H1 (cell line): ENCODE measurements around the gene CHP2.

ENCODE experiments used
- CREB1 ChIP-seq: IDR thresholded peaks from 2 replicates; pipeline ENCODE4 v1.6.1; 2012; ENCODE audit warnings: inconsistent platforms
- EZH2 ChIP-seq: fragments of 200-600 bp; sonication (generic); IDR thresholded peaks from 2 replicates; pipeline ENCODE4 v1.7.1; 2012; ENCODE audit warnings: low read depth, mild to moderate bottlenecking, moderate library complexity, low read length, inconsistent platforms; ENCODE audit not compliant: severe bottlenecking
- KDM5A ChIP-seq: fragments of 200-600 bp; IDR thresholded peaks from 2 replicates; pipeline ENCODE4 v1.7.1; 2012; ENCODE audit warnings: mild to moderate bottlenecking, low read length, inconsistent platforms, mixed read lengths
- POLR2AphosphoS5 ChIP-seq: IDR thresholded peaks from 2 replicates; pipeline ENCODE4 v1.6.1; 2011; ENCODE audit warnings: low read depth, low read length
- SP1 ChIP-seq: IDR thresholded peaks from 2 replicates; pipeline ENCODE4 v1.6.1; 2011; ENCODE audit warnings: low read depth, low read length
- SUZ12 ChIP-seq: fragments of 200-600 bp; sonication (generic); IDR thresholded peaks from 2 replicates; pipeline ENCODE4 v1.6.1; 2012; ENCODE audit warnings: mild to moderate bottlenecking, inconsistent platforms, low read length, moderate library complexity, mixed read lengths
- TF ChIP-seq, protein P1 (sequence below), 3 experiments: IDR thresholded peaks; 1 replicate in 2 of 3; 2 replicates in 1 of 3; pipeline versions ENCODE4 v1.5.1 to v1.6.1; 2011; ENCODE audit warnings: low read length in 3 of 3, mild to moderate bottlenecking in 3 of 3, inconsistent platforms in 2 of 3, low read depth in 1 of 3, moderate library complexity in 1 of 3; ENCODE audit not compliant: insufficient read depth in 1 of 3; ENCODE audit errors: control extremely low read depth in 1 of 3
- TF ChIP-seq, protein P2 (sequence below): IDR thresholded peaks from 2 replicates; pipeline ENCODE4 v1.6.1; 2011; ENCODE audit warnings: low read length, improper control_type of control experiment

DNA sequence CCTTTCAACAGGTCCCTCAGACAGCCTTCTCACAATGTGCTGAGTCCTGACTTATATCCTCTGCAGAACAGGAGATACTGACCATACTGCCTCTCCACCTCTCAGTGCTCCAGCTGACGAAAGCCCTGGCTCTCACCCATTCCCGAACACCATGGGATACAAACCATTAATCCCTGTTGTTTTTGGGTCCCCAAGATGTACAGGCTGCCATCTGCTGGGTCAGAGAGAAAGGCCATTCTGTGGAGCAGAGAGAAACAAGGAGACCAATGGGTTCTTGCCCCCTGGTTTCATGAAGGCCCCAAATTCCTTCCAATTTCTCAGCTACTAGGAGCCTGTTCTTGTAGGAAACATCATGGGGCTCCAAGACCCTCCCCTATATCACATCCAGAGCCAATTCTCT is 44.8 kb upstream of the CHP2 start:
- no peak for TF ChIP-seq POLR2AphosphoS5
- no peak for TF ChIP-seq EZH2
- no peak for TF ChIP-seq SUZ12
- no peak for TF ChIP-seq SP1
- TF ChIP-seq CREB1, result no peak
- TF ChIP-seq, protein P1, sequence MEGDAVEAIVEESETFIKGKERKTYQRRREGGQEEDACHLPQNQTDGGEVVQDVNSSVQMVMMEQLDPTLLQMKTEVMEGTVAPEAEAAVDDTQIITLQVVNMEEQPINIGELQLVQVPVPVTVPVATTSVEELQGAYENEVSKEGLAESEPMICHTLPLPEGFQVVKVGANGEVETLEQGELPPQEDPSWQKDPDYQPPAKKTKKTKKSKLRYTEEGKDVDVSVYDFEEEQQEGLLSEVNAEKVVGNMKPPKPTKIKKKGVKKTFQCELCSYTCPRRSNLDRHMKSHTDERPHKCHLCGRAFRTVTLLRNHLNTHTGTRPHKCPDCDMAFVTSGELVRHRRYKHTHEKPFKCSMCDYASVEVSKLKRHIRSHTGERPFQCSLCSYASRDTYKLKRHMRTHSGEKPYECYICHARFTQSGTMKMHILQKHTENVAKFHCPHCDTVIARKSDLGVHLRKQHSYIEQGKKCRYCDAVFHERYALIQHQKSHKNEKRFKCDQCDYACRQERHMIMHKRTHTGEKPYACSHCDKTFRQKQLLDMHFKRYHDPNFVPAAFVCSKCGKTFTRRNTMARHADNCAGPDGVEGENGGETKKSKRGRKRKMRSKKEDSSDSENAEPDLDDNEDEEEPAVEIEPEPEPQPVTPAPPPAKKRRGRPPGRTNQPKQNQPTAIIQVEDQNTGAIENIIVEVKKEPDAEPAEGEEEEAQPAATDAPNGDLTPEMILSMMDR (IDR thresholded peaks at IDR 0.05; ENCODE audit: control extremely low read depth in 1 of 3, insufficient read depth in 1 of 3, low read depth in 1 of 3, low read length in 3 of 3), result no peak
- TF ChIP-seq, protein P2, sequence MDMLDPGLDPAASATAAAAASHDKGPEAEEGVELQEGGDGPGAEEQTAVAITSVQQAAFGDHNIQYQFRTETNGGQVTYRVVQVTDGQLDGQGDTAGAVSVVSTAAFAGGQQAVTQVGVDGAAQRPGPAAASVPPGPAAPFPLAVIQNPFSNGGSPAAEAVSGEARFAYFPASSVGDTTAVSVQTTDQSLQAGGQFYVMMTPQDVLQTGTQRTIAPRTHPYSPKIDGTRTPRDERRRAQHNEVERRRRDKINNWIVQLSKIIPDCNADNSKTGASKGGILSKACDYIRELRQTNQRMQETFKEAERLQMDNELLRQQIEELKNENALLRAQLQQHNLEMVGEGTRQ, result no peak
- TF ChIP-seq KDM5A, result no peak
